ENCODE measurements around the gene KAT2A.
A peak's percentile ranks its signal among the peaks of the same experiment; 100 is the strongest.

Gene KAT2A

GRCh38 chr17:42094375-42095069 lies 26.6 kb downstream of the KAT2A start:
- no peak for DNase-seq (ENCODE audit: low spot score)

GRCh38 chr17:42092939-42093338 lies 28.2 kb downstream of the KAT2A start:
- DNase-seq (ENCODE audit: low spot score), result no peak

GRCh38 chr17:42090964-42091790 lies 30.0 kb downstream of the KAT2A start:
- DNase-seq (ENCODE audit: low spot score), result no peak

GRCh38 chr17:42088736-42089135 lies 32.4 kb downstream of the KAT2A start:
- no peak for DNase-seq (ENCODE audit: low spot score)

- DNase-seq (ENCODE audit: low spot score), result peak; percentile 14
These were observed 33.1 kb downstream of the KAT2A start for GRCh38 chr17:42087736-42088705.

- no peak for DNase-seq (ENCODE audit: low spot score)
These were observed 34.0 kb downstream of the KAT2A start for GRCh38 chr17:42087042-42087701.

GRCh38 chr17:42081516-42082129 lies 39.5 kb downstream of the KAT2A start:
- peak; percentile 11 for DNase-seq (ENCODE audit: low spot score)

- DNase-seq (ENCODE audit: low spot score), result no peak
These were observed 41.6 kb downstream of the KAT2A start for GRCh38 chr17:42079541-42079940.

- no peak for DNase-seq (ENCODE audit: low spot score)
These were observed 42.6 kb downstream of the KAT2A start for GRCh38 chr17:42078396-42079043.

- DNase-seq (ENCODE audit: low spot score), result no peak
These were observed 43.4 kb downstream of the KAT2A start for GRCh38 chr17:42077755-42078154.

- DNase-seq (ENCODE audit: low spot score), result no peak
These were observed 44.2 kb downstream of the KAT2A start for GRCh38 chr17:42076797-42077559.

GRCh38 chr17:42075789-42076188 lies 45.4 kb downstream of the KAT2A start:
- no peak for DNase-seq (ENCODE audit: low spot score)

GRCh38 chr17:42072323-42073187 lies 48.6 kb downstream of the KAT2A start:
- no peak for DNase-seq (ENCODE audit: low spot score)

- DNase-seq (ENCODE audit: low spot score), result no peak
These were observed 49.4 kb downstream of the KAT2A start for GRCh38 chr17:42071810-42072209.

- DNase-seq (ENCODE audit: low spot score), result no peak
These were observed 52.2 kb downstream of the KAT2A start for GRCh38 chr17:42068979-42069378.

- peak; percentile 40 for DNase-seq (ENCODE audit: low spot score)
These were observed 53.6 kb downstream of the KAT2A start for GRCh38 chr17:42067371-42068091.

GRCh38 chr17:42065201-42065600 lies 56.0 kb downstream of the KAT2A start:
- DNase-seq (ENCODE audit: low spot score), result no peak

Data from LoVo (cell line).